IMR-90 (cell line): ENCODE measurements around the gene TST. TPM values are rescaled to one million over a fixed set of nuclear protein-coding genes. Genes with fewer than 3 reads are reported as not detected.

ENCODE experiments used
- ATAC-seq: fragments of 200-7000 bp; cut with Tn5 transposase; 2 replicates; pipeline ENCODE4 v1.9.1; 2020; ENCODE audit warnings: low read depth, mild to moderate bottlenecking, moderate library complexity
- BruUV-seq: library from RNA; stranded (reverse); fragments of 400-500 nt; replicated peaks from 2 replicates; lab custom pipeline; 2021; lab: Mats Ljungman, UMichigan
- CTCF ChIA-PET: fragments of 300-600 bp; formaldehyde crosslinking; extraction: SDS; loops from one replicate; lab custom pipeline; 2021; ENCODE audit warnings: antibody characterized with exemption; lab: Yijun Ruan, JAX
- POLR2A ChIA-PET: fragments of 300-600 bp; sonication (Branson Sonifier 250); formaldehyde crosslinking; loops from one replicate; lab custom pipeline; 2022; ENCODE audit warnings: antibody characterized with exemption; ENCODE audit not compliant: unreplicated experiment; lab: Charles Lee
- DNase-seq: peaks from one replicate; pipeline ENCODE4 v3.0.0; 2013
- H2AFZ ChIP-seq: replicated peaks from 2 replicates; pipeline ENCODE3; 2013; ENCODE audit warnings: low read length, mild to moderate bottlenecking; ENCODE audit not compliant: poor library complexity
- H2AK5ac ChIP-seq: 2 replicates; pipeline ENCODE4 v1.6.1; 2013; ENCODE audit warnings: low read depth, low read length, inconsistent platforms
- H2AK9ac ChIP-seq: replicated peaks from 2 replicates; pipeline ENCODE3; 2013; ENCODE audit warnings: mild to moderate bottlenecking, low read depth, low read length, moderate library complexity; ENCODE audit not compliant: poor library complexity
- H2BK120ac ChIP-seq: 2 replicates; pipeline ENCODE4 v1.6.1; 2013; ENCODE audit warnings: low read depth, low read length, inconsistent platforms
- H2BK15ac ChIP-seq: 3 replicates; pipeline ENCODE4 v1.6.1; 2013; ENCODE audit warnings: low read depth, low read length, inconsistent platforms
- H2BK20ac ChIP-seq: 2 replicates; pipeline ENCODE4 v1.6.1; 2013; ENCODE audit warnings: low read depth, mild to moderate bottlenecking, inconsistent platforms, low read length, moderate library complexity
- H2BK5ac ChIP-seq: 2 replicates; pipeline ENCODE4 v1.6.1; 2013; ENCODE audit warnings: mild to moderate bottlenecking, low read depth, low read length, inconsistent platforms; ENCODE audit not compliant: poor library complexity, severe bottlenecking
- H3K14ac ChIP-seq: replicated peaks from 2 replicates; pipeline ENCODE4 v1.6.1; 2013; ENCODE audit warnings: low read depth, low read length, inconsistent platforms
- H3K18ac ChIP-seq: 2 replicates; pipeline ENCODE4 v1.6.1; 2013; ENCODE audit warnings: low read depth, low read length, control low read depth
- H3K23ac ChIP-seq: 2 replicates; pipeline ENCODE4 v1.6.1; 2013; ENCODE audit warnings: low read depth, low read length, inconsistent platforms
- H3K27ac ChIP-seq: 2 replicates; pipeline ENCODE4 v1.5.1; 2013; ENCODE audit warnings: mild to moderate bottlenecking, control low read depth, low read length; ENCODE audit not compliant: insufficient read depth
- H3K27me3 ChIP-seq: 2 replicates; pipeline ENCODE4 v1.6.1; 2013; ENCODE audit warnings: low read length; ENCODE audit not compliant: control insufficient read depth, insufficient read depth
- H3K36me3 ChIP-seq: 2 replicates; pipeline ENCODE4 v1.6.1; 2013; ENCODE audit warnings: low read length, mixed read lengths; ENCODE audit not compliant: control insufficient read depth, insufficient read depth
- H3K4ac ChIP-seq: 2 replicates; pipeline ENCODE4 v1.6.1; 2013; ENCODE audit warnings: low read depth, low read length, inconsistent platforms
- H3K4me1 ChIP-seq: 2 replicates; pipeline ENCODE4 v1.6.1; 2013; ENCODE audit warnings: low read length, mixed read lengths; ENCODE audit not compliant: control insufficient read depth, insufficient read depth
- H3K4me2 ChIP-seq: 2 replicates; pipeline ENCODE4 v1.6.1; 2013; ENCODE audit warnings: low read depth, mild to moderate bottlenecking, control low read depth, low read length, moderate library complexity
- H3K4me3 ChIP-seq: 2 replicates; pipeline ENCODE4 v1.5.1; 2013; ENCODE audit warnings: low read depth, mild to moderate bottlenecking, control low read depth, low read length, moderate library complexity; ENCODE audit not compliant: insufficient read depth
- H3K56ac ChIP-seq: 2 replicates; pipeline ENCODE4 v1.6.1; 2013; ENCODE audit warnings: low read length, inconsistent platforms; ENCODE audit not compliant: insufficient read depth; ENCODE audit errors: extremely low read depth
- H3K79me1 ChIP-seq, 2 experiments: 2 replicates each; pipeline ENCODE4 v1.6.1; 2013; ENCODE audit warnings: low read length in 2 of 2, inconsistent platforms in 1 of 2, low read depth in 1 of 2
- H3K9ac ChIP-seq: 2 replicates; pipeline ENCODE4 v1.6.1; 2013; ENCODE audit warnings: low read depth, low read length, control low read depth
- H3K9me1 ChIP-seq: 2 replicates; pipeline ENCODE4 v1.6.1; 2013; ENCODE audit warnings: low read length, inconsistent platforms; ENCODE audit not compliant: insufficient read depth
- H3K9me3 ChIP-seq: 2 replicates; pipeline ENCODE4 v1.6.1; 2013; ENCODE audit warnings: low read length; ENCODE audit not compliant: control insufficient read depth, insufficient read depth
- H4K20me1 ChIP-seq: 2 replicates; pipeline ENCODE4 v1.6.1; 2013; ENCODE audit warnings: low read length, inconsistent platforms; ENCODE audit not compliant: insufficient read depth
- H4K5ac ChIP-seq: 2 replicates; pipeline ENCODE4 v1.6.1; 2013; ENCODE audit warnings: mild to moderate bottlenecking, low read depth, low read length, control low read depth
- H4K8ac ChIP-seq, 2 experiments: 2 replicates each; pipeline ENCODE4 v1.6.1; 2013; ENCODE audit warnings: low read depth in 2 of 2, low read length in 2 of 2, control low read depth in 1 of 2, inconsistent platforms in 1 of 2
- H4K91ac ChIP-seq: 2 replicates; pipeline ENCODE4 v1.6.1; 2013; ENCODE audit warnings: low read depth, low read length, inconsistent platforms; ENCODE audit not compliant: insufficient read depth
- BHLHE40 ChIP-seq: fragments of 150-350 bp; IDR thresholded peaks from 2 replicates; pipeline ENCODE4 v1.6.1; 2016; ENCODE audit warnings: mild to moderate bottlenecking, low read depth, low read length
- CEBPB ChIP-seq: IDR thresholded peaks from 2 replicates; pipeline ENCODE4 v1.6.1; 2012; ENCODE audit warnings: low read depth, low read length, improper control_type of control experiment
- CHD1 ChIP-seq: IDR thresholded peaks from 2 replicates; pipeline ENCODE4 v1.6.1; 2012; ENCODE audit warnings: low read depth, low read length, improper control_type of control experiment
- FOS ChIP-seq: fragments of 150-350 bp; IDR thresholded peaks from 2 replicates; pipeline ENCODE4 v1.6.1; 2016; ENCODE audit warnings: low read depth, low read length
- MAFK ChIP-seq: IDR thresholded peaks from 2 replicates; pipeline ENCODE4 v1.6.1; 2012; ENCODE audit warnings: low read depth, low read length, improper control_type of control experiment
- MAZ ChIP-seq: IDR thresholded peaks from 2 replicates; pipeline ENCODE4 v1.6.1; 2012; ENCODE audit warnings: low read depth, mild to moderate bottlenecking, low read length, improper control_type of control experiment, moderate library complexity, borderline replicate concordance
- MXI1 ChIP-seq: IDR thresholded peaks from 2 replicates; pipeline ENCODE4 v1.6.1; 2012; ENCODE audit warnings: low read depth, mild to moderate bottlenecking, low read length, moderate library complexity, borderline replicate concordance
- NFE2L2 ChIP-seq: fragments of 150-350 bp; IDR thresholded peaks from 2 replicates; pipeline ENCODE4 v1.6.1; 2016; ENCODE audit warnings: low read depth, mild to moderate bottlenecking, low read length
- POLR2A ChIP-seq: IDR thresholded peaks from 2 replicates; pipeline ENCODE4 v1.6.1; 2012; ENCODE audit warnings: mild to moderate bottlenecking, low read depth, low read length
- RAD21 ChIP-seq: IDR thresholded peaks from 2 replicates; pipeline ENCODE4 v1.6.1; 2012; ENCODE audit warnings: low read length, improper control_type of control experiment
- RCOR1 ChIP-seq: IDR thresholded peaks from 2 replicates; pipeline ENCODE4 v1.6.1; 2012; ENCODE audit warnings: mild to moderate bottlenecking, low read length, improper control_type of control experiment; ENCODE audit not compliant: insufficient replicate concordance
- RFX5 ChIP-seq: IDR thresholded peaks from 2 replicates; pipeline ENCODE4 v1.8.0; 2012; ENCODE audit warnings: low read depth, mild to moderate bottlenecking, low read length, moderate library complexity
- SMC3 ChIP-seq: fragments of 150-350 bp; IDR thresholded peaks from 2 replicates; pipeline ENCODE4 v1.6.1; 2016; ENCODE audit warnings: low read depth, mild to moderate bottlenecking, antibody characterized with exemption, low read length, moderate library complexity
- WGBS, 2 experiments: methylation state at CpG; one replicate each; pipeline versions ENCODE4 v1.1.5 to v1.1.7; 2013; ENCODE audit warnings: missing lambda C conversion rate in 2 of 2; ENCODE audit not compliant: insufficient read length in 1 of 2; ENCODE audit errors: extremely low coverage in 2 of 2; 5-methylcytosine and 5-hydroxymethylcytosine counted together
- dilution Hi-C: fragments of 300-500 bp; cut with HindIII; formaldehyde crosslinking; loops from one replicate; pipeline ENCODE4 v1.14.3; 2018; ENCODE audit warnings: low sequenced_read_pairs; ENCODE audit not compliant: unreplicated experiment
- in situ Hi-C: fragments of 300-500 bp; cut with MboI; formaldehyde crosslinking; loops from 3 replicates; pipeline ENCODE4 v1.14.3; 2019; ENCODE audit warnings: low sequenced_read_pairs, inconsistent platforms, mixed read lengths
- intact Hi-C: fragments of 100-400 bp; cut with micrococcal nuclease; formaldehyde crosslinking; loops from 2 replicates; pipeline ENCODE4 v1.10.0; 2022
- polyA plus RNA-seq, 3 experiments: library from polyadenylated mRNA; depleted of rRNA; stranded (reverse); fragments of >200 nt; gene quantifications; 2 replicates each; pipeline ENCODE4 v1.2.3, GENCODE V29; 2012; ENCODE audit warnings: low replicate concordance in 1 of 3
- total RNA-seq: library from RNA; depleted of rRNA; stranded (reverse); fragments of >200 nt; gene quantifications from 2 replicates; pipeline ENCODE4 v1.2.3, GENCODE V29; 2012
- TF ChIP-seq, protein P1 (sequence below): fragments of 150-350 bp; IDR thresholded peaks from 2 replicates; pipeline ENCODE4 v1.6.1; 2017; ENCODE audit warnings: mild to moderate bottlenecking, antibody characterized with exemption, low read length, low read depth
- TF ChIP-seq, protein P2 (sequence below): fragments of 150-350 bp; IDR thresholded peaks from 2 replicates; pipeline ENCODE4 v1.6.1; 2016; ENCODE audit warnings: low read depth, mild to moderate bottlenecking, low read length, moderate library complexity, borderline replicate concordance
- TF ChIP-seq, protein P3 (sequence below): conservative IDR thresholded peaks from 2 replicates; pipeline ENCODE4 v1.5.1; 2012; ENCODE audit warnings: mild to moderate bottlenecking, low read depth, low read length, improper control_type of control experiment

TST gene
- total and polyA plus RNA-seq, 2 of the 4 experiments (the other 2 are of a cell fraction), result 31.7 to 37.7 TPM

DNA sequence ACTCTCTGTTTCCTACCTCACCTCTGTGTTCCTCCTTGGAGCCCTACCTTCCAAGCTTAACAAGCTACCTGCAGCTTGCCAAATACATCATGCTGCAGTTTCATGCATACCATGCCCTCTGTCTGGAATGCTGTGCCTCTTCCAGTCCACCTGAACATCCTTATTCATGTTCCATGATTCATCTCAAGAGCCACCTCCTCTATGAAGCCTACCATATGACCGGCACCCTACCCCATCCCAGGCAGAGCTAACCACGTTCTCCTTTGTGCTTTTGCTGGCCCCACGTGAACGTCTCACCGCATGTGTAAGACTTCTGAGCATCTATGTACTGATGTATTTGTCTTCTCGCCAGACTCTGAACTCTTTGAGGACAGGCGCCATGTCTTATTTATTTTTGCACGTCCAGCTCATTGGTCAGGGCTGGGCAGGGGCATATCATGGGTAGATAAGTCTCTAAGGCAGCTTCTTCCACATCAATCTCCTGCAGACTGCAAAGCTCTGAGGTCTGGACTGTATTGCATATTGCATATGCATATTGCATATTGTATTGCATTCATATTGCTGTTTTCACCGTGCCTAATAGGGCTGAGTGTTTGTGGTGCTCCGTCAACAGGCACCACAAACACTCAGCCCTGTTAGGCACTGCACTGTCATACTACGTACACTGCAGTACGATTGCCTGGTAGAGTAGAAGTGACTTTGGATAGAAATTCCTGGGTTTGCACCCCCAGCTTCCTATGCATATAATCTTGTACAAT lies 31.0 kb downstream of the TST start:
- Histone ChIP-seq H2AFZ (peak overlapping the region; percentile 43), H3K9ac (no peak overlapping the region), H2AK9ac (no peak overlapping the region), H2BK120ac (no peak overlapping the region), H2BK15ac (no peak overlapping the region), H3K23ac (no peak overlapping the region), H3K27ac (no peak overlapping the region), H3K18ac (no peak overlapping the region), H3K27me3 (peaks cover 10% of the 10 kb centered on the region), H3K4me2 (no peak overlapping the region), H3K4me1 (no peaks in the 10 kb centered on the region), H4K5ac (no peak overlapping the region), H4K8ac (no peak overlapping the region), H2BK5ac (no peak overlapping the region), H3K9me3 (peaks cover 9% of the 10 kb centered on the region), H3K79me1 (no peaks in the 10 kb centered on the region), H3K56ac (no peak overlapping the region), H2AK5ac (no peak overlapping the region), H2BK20ac (no peak overlapping the region), H3K9me1 (no peaks in the 10 kb centered on the region), H4K20me1 (no peaks in the 10 kb centered on the region), H4K91ac (no peak overlapping the region), H3K4me3 (no peak overlapping the region), H3K36me3 (no peaks in the 10 kb centered on the region), H3K4ac (no peak overlapping the region), H3K14ac (no peak overlapping the region)
- CTCF ChIA-PET, result no interaction called here
- in situ Hi-C loops, result no loop called here
- no TSS peak for BruUV-seq
- intact Hi-C loops, result no loop called here
- TF ChIP-seq RCOR1 (no peak), MAZ (no peak), MAFK (no peak), SMC3 (no peak), RAD21 (no peak), CHD1 (no peak), RFX5 (no peak), BHLHE40 (no peak), NFE2L2 (no peak), POLR2A (no peak), CEBPB (no peak), MXI1 (no peak), FOS (no peak)
- TF ChIP-seq, protein P1, sequence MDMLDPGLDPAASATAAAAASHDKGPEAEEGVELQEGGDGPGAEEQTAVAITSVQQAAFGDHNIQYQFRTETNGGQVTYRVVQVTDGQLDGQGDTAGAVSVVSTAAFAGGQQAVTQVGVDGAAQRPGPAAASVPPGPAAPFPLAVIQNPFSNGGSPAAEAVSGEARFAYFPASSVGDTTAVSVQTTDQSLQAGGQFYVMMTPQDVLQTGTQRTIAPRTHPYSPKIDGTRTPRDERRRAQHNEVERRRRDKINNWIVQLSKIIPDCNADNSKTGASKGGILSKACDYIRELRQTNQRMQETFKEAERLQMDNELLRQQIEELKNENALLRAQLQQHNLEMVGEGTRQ, result no peak
- TF ChIP-seq, protein P2, sequence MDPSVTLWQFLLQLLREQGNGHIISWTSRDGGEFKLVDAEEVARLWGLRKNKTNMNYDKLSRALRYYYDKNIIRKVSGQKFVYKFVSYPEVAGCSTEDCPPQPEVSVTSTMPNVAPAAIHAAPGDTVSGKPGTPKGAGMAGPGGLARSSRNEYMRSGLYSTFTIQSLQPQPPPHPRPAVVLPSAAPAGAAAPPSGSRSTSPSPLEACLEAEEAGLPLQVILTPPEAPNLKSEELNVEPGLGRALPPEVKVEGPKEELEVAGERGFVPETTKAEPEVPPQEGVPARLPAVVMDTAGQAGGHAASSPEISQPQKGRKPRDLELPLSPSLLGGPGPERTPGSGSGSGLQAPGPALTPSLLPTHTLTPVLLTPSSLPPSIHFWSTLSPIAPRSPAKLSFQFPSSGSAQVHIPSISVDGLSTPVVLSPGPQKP, result no peak
- TF ChIP-seq, protein P3, sequence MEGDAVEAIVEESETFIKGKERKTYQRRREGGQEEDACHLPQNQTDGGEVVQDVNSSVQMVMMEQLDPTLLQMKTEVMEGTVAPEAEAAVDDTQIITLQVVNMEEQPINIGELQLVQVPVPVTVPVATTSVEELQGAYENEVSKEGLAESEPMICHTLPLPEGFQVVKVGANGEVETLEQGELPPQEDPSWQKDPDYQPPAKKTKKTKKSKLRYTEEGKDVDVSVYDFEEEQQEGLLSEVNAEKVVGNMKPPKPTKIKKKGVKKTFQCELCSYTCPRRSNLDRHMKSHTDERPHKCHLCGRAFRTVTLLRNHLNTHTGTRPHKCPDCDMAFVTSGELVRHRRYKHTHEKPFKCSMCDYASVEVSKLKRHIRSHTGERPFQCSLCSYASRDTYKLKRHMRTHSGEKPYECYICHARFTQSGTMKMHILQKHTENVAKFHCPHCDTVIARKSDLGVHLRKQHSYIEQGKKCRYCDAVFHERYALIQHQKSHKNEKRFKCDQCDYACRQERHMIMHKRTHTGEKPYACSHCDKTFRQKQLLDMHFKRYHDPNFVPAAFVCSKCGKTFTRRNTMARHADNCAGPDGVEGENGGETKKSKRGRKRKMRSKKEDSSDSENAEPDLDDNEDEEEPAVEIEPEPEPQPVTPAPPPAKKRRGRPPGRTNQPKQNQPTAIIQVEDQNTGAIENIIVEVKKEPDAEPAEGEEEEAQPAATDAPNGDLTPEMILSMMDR, result no peak
- DNase-seq (no peak), ATAC-seq (no peak)
- 67% methylated on average over 3 of the region's 12 CpGs; no CpG with 5 or more reads in 1 of the 2 experiments for WGBS, 2 experiments
- dilution Hi-C loops, result no loop called here
- POLR2A ChIA-PET, result no interaction called here
